ENCODE data around the gene CCDC93.

The CCDC93 gene

DNA sequence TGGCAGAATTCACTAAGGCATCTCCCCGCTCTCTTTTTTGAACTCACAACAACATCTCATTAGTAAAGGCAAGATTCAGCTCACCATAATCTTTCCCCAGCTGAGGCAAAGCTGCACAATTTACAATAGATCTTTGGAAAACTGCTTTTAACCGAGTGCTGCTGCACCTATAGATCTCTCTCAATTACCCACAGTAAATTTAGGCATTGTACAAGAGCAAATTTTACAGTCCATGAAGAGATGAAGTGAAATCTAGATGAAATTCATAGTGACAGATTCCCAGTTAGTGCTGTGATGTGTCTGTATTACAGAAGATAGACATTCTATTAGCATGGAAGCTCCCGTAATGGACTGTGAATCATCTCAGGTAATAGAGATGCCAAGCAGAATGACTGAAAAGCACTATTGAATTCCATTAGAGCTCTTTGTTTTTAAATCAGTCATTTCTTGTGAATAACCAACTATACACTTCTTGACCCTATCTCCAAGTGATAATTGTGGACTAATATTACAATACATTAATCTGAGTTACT, 38.0 kb upstream of the CCDC93 start:
- no peak for DNase-seq (ENCODE audit: low spot score)
- TF ChIP-seq, protein P1, sequence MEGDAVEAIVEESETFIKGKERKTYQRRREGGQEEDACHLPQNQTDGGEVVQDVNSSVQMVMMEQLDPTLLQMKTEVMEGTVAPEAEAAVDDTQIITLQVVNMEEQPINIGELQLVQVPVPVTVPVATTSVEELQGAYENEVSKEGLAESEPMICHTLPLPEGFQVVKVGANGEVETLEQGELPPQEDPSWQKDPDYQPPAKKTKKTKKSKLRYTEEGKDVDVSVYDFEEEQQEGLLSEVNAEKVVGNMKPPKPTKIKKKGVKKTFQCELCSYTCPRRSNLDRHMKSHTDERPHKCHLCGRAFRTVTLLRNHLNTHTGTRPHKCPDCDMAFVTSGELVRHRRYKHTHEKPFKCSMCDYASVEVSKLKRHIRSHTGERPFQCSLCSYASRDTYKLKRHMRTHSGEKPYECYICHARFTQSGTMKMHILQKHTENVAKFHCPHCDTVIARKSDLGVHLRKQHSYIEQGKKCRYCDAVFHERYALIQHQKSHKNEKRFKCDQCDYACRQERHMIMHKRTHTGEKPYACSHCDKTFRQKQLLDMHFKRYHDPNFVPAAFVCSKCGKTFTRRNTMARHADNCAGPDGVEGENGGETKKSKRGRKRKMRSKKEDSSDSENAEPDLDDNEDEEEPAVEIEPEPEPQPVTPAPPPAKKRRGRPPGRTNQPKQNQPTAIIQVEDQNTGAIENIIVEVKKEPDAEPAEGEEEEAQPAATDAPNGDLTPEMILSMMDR (IDR thresholded peaks at IDR 0.05; ENCODE audit: borderline replicate concordance, control extremely low read depth, extremely low read depth, insufficient read depth, missing control alignments) = no peak
- in situ Hi-C loops (cut with MboI; ENCODE audit: low sequenced_read_pairs, unreplicated experiment) = no loop called here

DNA sequence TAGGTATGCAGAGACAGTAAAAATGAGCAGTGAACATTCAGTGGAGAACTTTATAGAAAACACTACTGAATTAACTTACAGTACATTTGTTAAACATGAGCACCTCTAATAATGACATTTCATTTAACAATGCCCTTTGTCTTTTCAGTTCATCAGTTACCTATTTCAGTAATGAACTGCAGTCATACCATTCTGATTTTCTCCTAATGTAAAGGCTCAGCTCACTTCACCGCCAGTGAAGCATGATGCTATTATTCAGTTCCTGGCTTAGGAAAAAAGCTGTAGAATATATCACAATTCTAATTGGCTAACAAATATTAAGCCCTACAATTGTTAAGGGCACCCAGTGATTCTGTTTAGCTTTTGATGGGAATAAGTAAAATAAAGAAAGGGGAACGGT, 37.1 kb upstream of the CCDC93 start:
- TF ChIP-seq, protein P1 (IDR thresholded peaks at IDR 0.05; ENCODE audit: borderline replicate concordance, control extremely low read depth, extremely low read depth, insufficient read depth, missing control alignments) = no peak
- DNase-seq (ENCODE audit: low spot score) = no peak
- in situ Hi-C loops (cut with MboI; ENCODE audit: low sequenced_read_pairs, unreplicated experiment) = no loop called here

GRCh38 chr2:118050386-118050785, 36.5 kb upstream of the CCDC93 start:
- TF ChIP-seq, protein P1 (IDR thresholded peaks at IDR 0.05; ENCODE audit: borderline replicate concordance, control extremely low read depth, extremely low read depth, insufficient read depth, missing control alignments) = no peak

DNA sequence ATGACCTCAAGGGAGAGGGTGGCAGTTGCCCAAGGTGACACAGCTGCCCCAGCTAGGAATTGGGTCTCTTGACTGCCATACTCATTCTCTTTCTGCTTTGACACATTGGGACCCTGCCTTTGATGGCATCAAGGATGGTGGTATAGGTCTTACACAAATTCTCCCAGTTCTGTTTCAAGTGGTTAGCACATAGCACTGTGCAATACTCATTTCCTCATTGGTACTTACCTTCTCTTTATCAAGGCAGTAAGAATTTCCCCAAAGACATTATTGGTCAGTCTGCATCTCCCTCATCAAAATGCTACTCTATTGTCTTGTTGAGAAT, 35.9 kb upstream of the CCDC93 start:
- TF ChIP-seq, protein P1 (IDR thresholded peaks at IDR 0.05; ENCODE audit: borderline replicate concordance, control extremely low read depth, extremely low read depth, insufficient read depth, missing control alignments) = no peak
- no peak for DNase-seq (ENCODE audit: low spot score)
- in situ Hi-C loops (cut with MboI; ENCODE audit: low sequenced_read_pairs, unreplicated experiment) = loop anchor here (25.0 kb wide), 1 partner anchor 813 kb away; no protein-coding TSS in a partner anchor

More at GRCh38 chr2:118050386-118050785, 36.5 kb upstream of the CCDC93 start:
- DNase-seq (ENCODE audit: low spot score) = no peak
- in situ Hi-C loops (cut with MboI; ENCODE audit: low sequenced_read_pairs, unreplicated experiment) = no loop called here

GRCh38 chr2:118049140-118049815, 35.4 kb upstream of the CCDC93 start:
- DNase-seq (ENCODE audit: low spot score) = no peak
- TF ChIP-seq, protein P1 (IDR thresholded peaks at IDR 0.05; ENCODE audit: borderline replicate concordance, control extremely low read depth, extremely low read depth, insufficient read depth, missing control alignments) = no peak
- in situ Hi-C loops (cut with MboI; ENCODE audit: low sequenced_read_pairs, unreplicated experiment) = loop anchor here (25.0 kb wide), 1 partner anchor 813 kb away; no protein-coding TSS in a partner anchor

- TF ChIP-seq, protein P1 (IDR thresholded peaks at IDR 0.05; ENCODE audit: borderline replicate concordance, control extremely low read depth, extremely low read depth, insufficient read depth, missing control alignments) = no peak
- in situ Hi-C loops (cut with MboI; ENCODE audit: low sequenced_read_pairs, unreplicated experiment) = loop anchor here (25.0 kb wide), 1 partner anchor 814 kb away; no protein-coding TSS in a partner anchor
- no peak for DNase-seq (ENCODE audit: low spot score)
Observed at GRCh38 chr2:118048401-118048800, 34.5 kb upstream of the CCDC93 start.
